HepG2 (cell line): ENCODE data around the gene GLB1L3. TPM values are rescaled to one million over a fixed set of nuclear protein-coding genes. Genes with fewer than 3 reads are reported as not detected.

Source experiments
- ATAC-seq: fragments of 200-7000 bp; cut with Tn5 transposase; 3 replicates; pipeline ENCODE4 v1.9.1; 2020; ENCODE audit warnings: mild to moderate bottlenecking, moderate library complexity
- BruUV-seq: library from RNA; stranded (reverse); fragments of 400-500 nt; replicated peaks from 2 replicates; lab custom pipeline; 2021; lab: Mats Ljungman, UMichigan
- CTCF ChIA-PET: fragments of 300-600 bp; formaldehyde crosslinking; extraction: SDS; loops from one replicate; lab custom pipeline; 2021; ENCODE audit warnings: low total read pairs, inconsistent platforms, low intra/inter-chr PET ratio; lab: Yijun Ruan, JAX
- POLR2A ChIA-PET: fragments of 350-600 bp; sonication (Branson Sonifier 250); formaldehyde crosslinking; loops from one replicate; lab custom pipeline; 2020; ENCODE audit warnings: antibody characterized with exemption, inconsistent platforms; lab: Yijun Ruan, JAX
- DNase-seq: peaks from one replicate; pipeline ENCODE4 v3.0.0-alpha.2; 2015; ENCODE audit warnings: low spot score
- FAIRE-seq: peaks from 3 replicates; lab custom pipeline; 2011; peaks lifted over from hg19 to GRCh38; lab: Jason Lieb, UNC
- H2AFZ ChIP-seq: one replicate; pipeline ENCODE4 v1.6.1; 2011; ENCODE audit warnings: low read length, inconsistent platforms
- H3K27ac ChIP-seq: fragments of 300-600 bp; 3 replicates; pipeline ENCODE4 v1.8.0; 2011; ENCODE audit warnings: mixed run types, mild to moderate bottlenecking, mixed read lengths, low read length, inconsistent platforms; ENCODE audit not compliant: insufficient read depth; ENCODE audit errors: extremely low read length
- H3K27me3 ChIP-seq, 2 experiments: fragments of 200-600 bp in 1 of 2; 2 replicates in 1 of 2; 3 replicates in 1 of 2; pipeline versions ENCODE4 v1.6.0 to v1.8.0; 2011; ENCODE audit warnings: low read length in 2 of 2, mild to moderate bottlenecking in 2 of 2, moderate library complexity in 2 of 2, inconsistent platforms in 1 of 2; ENCODE audit not compliant: insufficient read depth in 2 of 2, control insufficient read depth in 1 of 2
- H3K36me3 ChIP-seq, 2 experiments: fragments of 200-600 bp in 1 of 2; replicated peaks in 1 of 2; 2 replicates in 1 of 2; 3 replicates in 1 of 2; pipeline versions ENCODE4 v1.5.1 to v1.8.0; 2011; ENCODE audit warnings: low read length in 2 of 2, inconsistent platforms in 1 of 2; ENCODE audit not compliant: insufficient read depth in 2 of 2, control insufficient read depth in 1 of 2
- H3K4me1 ChIP-seq: 2 replicates; pipeline ENCODE4 v1.5.1; 2012; ENCODE audit warnings: low read length, inconsistent platforms; ENCODE audit not compliant: insufficient read depth
- H3K4me2 ChIP-seq: 2 replicates; pipeline ENCODE4 v1.6.0; 2011; ENCODE audit warnings: low read depth, low read length, inconsistent platforms
- H3K4me3 ChIP-seq, 3 experiments: fragments of 200-600 bp in 1 of 3; sonication (generic), shearing (Covaris generic) in 1 of 3; replicated peaks in 1 of 3; 2 replicates each; pipeline ENCODE4 v1.5.1; 2011 to 2016; ENCODE audit warnings: low read length in 3 of 3, inconsistent platforms in 2 of 3, low read depth in 2 of 3, mild to moderate bottlenecking in 2 of 3, control low read depth in 1 of 3, mixed read lengths in 1 of 3; ENCODE audit not compliant: insufficient read depth in 1 of 3
- H3K79me2 ChIP-seq: one replicate; pipeline ENCODE4 v1.6.1; 2011; ENCODE audit warnings: low read length, inconsistent platforms; ENCODE audit not compliant: insufficient read depth
- H3K9ac ChIP-seq: 2 replicates; pipeline ENCODE4 v1.6.0; 2011; ENCODE audit warnings: mild to moderate bottlenecking, low read depth, low read length, inconsistent platforms; ENCODE audit not compliant: insufficient read depth
- H3K9me3 ChIP-seq: 2 replicates; pipeline ENCODE4 v1.5.1; 2012; ENCODE audit warnings: mild to moderate bottlenecking, low read length
- H4K20me1 ChIP-seq: 2 replicates; pipeline ENCODE4 v1.6.0; 2011; ENCODE audit warnings: inconsistent platforms, mild to moderate bottlenecking, low read length, moderate library complexity; ENCODE audit not compliant: insufficient read depth
- AFF4 ChIP-seq: sonication (generic); formaldehyde crosslinking; IDR thresholded peaks from 2 replicates; pipeline ENCODE4 v1.4.0; 2020; ENCODE audit warnings: missing genetic modification reagents
- AKAP8 ChIP-seq: sonication (generic); formaldehyde crosslinking; IDR thresholded peaks from 2 replicates; pipeline ENCODE4 v1.5.1; 2020; ENCODE audit warnings: mild to moderate bottlenecking, missing genetic modification reagents
- CREB1 ChIP-seq, 2 experiments: fragments of 450-650 bp in 1 of 2; IDR thresholded peaks; 2 replicates each; pipeline ENCODE4 v1.6.1; 2016 to 2017; ENCODE audit warnings: control low read depth in 1 of 2, mild to moderate bottlenecking in 1 of 2, missing compliant biosample characterization in 1 of 2, missing genetic modification characterization in 1 of 2
- FOXA3 ChIP-seq: IDR thresholded peaks from 2 replicates; pipeline ENCODE4 v1.6.1; 2016; ENCODE audit warnings: missing genetic modification reagents, missing compliant biosample characterization
- GATAD2A ChIP-seq: IDR thresholded peaks from 2 replicates; pipeline ENCODE4 v1.6.1; 2016
- TEAD2 ChIP-seq: sonication (generic); formaldehyde crosslinking; IDR thresholded peaks from 2 replicates; pipeline ENCODE4 v1.9.0; 2021; ENCODE audit warnings: missing genetic modification reagents
- U2AF2 ChIP-seq: fragments of 200-400 bp; formaldehyde crosslinking; IDR thresholded peaks from 2 replicates; pipeline ENCODE4 v1.6.1; 2017; ENCODE audit warnings: low read depth, mild to moderate bottlenecking, low read length
- ZBTB10 ChIP-seq: sonication (generic); formaldehyde crosslinking; IDR thresholded peaks from 2 replicates; pipeline ENCODE4 v1.4.0; 2020; ENCODE audit warnings: missing genetic modification reagents, borderline replicate concordance
- ZNF337 ChIP-seq: sonication (generic); formaldehyde crosslinking; IDR thresholded peaks from 2 replicates; pipeline ENCODE4 v1.5.1; 2020; ENCODE audit warnings: missing genetic modification reagents, low read depth, mild to moderate bottlenecking, borderline replicate concordance
- ZNF503 ChIP-seq: sonication (generic); formaldehyde crosslinking; IDR thresholded peaks from 2 replicates; pipeline ENCODE4 v1.4.0; 2020; ENCODE audit warnings: missing genetic modification reagents
- ZNF720 ChIP-seq: sonication (generic); formaldehyde crosslinking; IDR thresholded peaks from 2 replicates; pipeline ENCODE4 v1.4.0; 2020; ENCODE audit warnings: missing genetic modification reagents
- WGBS: methylation state at CpG from one replicate; pipeline ENCODE4 v1.1.6; 2017; ENCODE audit warnings: low lambda C conversion rate; 5-methylcytosine and 5-hydroxymethylcytosine counted together
- in situ Hi-C: cut with HindIII; loops from 2 replicates; pipeline ENCODE4 v1.10.0; 2017; ENCODE audit warnings: low pct_unique_long_range_greater_than_20kb; ENCODE audit not compliant: extremely low pct_ligation_motif_present
- intact Hi-C: fragments of 100-400 bp; cut with micrococcal nuclease; formaldehyde crosslinking; loops from one replicate; pipeline ENCODE4 v1.10.0; 2022; ENCODE audit not compliant: unreplicated experiment
- polyA plus RNA-seq, 8 experiments: library from polyadenylated mRNA; depleted of rRNA in 3 of 8; stranded (reverse) in 7 of 8; unstranded in 1 of 8; fragments of >200 nt; fragmentation: Illumina TruSeq in 4 of 8; extraction: Trizol in 4 of 8; gene quantifications; 2 replicates each; pipeline versions ENCODE4 v1.2.1 to v1.2.3, GENCODE V29; 2011 to 2016; ENCODE audit warnings: low read depth in 4 of 8, missing spikeins in 1 of 8, mixed read lengths in 1 of 8; ENCODE audit not compliant: insufficient read depth in 1 of 8
- total RNA-seq, 5 experiments: library from RNA; depleted of rRNA; stranded (reverse); fragments of >200 nt; fragmentation: Illumina TruSeq; extraction: Trizol; gene quantifications; 2 replicates each; pipeline ENCODE4 v1.2.3, GENCODE V29; 2016; ENCODE audit warnings: low read depth in 1 of 5
- TF ChIP-seq, protein P1 (sequence below): sonication (generic); formaldehyde crosslinking; IDR thresholded peaks from 2 replicates; pipeline ENCODE4 v1.4.0; 2020; ENCODE audit warnings: low read depth, mild to moderate bottlenecking, missing genetic modification reagents
- TF ChIP-seq, protein P2 (sequence below): sonication (generic); formaldehyde crosslinking; IDR thresholded peaks from 2 replicates; pipeline ENCODE4 v1.5.1; 2020; ENCODE audit warnings: missing genetic modification reagents, mild to moderate bottlenecking, borderline replicate concordance

The GLB1L3 gene
- total and polyA plus RNA-seq, 2 of the 13 experiments (the other 11 are each of a cell fraction or from before 2014, with no cell fraction given): not detected

DNA sequence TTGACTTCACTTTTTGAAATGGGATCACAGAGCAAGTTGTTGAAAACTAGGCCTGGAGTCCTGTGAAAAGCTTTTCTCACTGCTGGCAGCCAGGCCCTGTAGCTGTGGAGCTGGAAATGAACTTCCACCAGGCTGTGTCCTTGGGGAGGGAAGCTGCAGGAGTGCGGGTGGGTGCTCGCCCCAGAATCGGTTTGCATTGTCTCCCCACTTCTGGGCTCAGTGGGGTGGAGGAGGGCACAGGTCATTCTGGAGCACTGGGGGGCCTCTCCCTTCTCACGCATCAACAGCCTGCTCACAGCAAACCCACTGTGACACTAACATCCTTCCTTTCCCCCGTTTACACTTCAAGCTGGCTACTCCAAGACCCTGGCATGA, 70.8 kb downstream of the GLB1L3 start:
- intact Hi-C loops (no loop called here), in situ Hi-C loops (no loop called here)
- POLR2A ChIA-PET: no interaction called here
- TF ChIP-seq ZBTB10 (CRISPR knock-in tag): no peak
- no peak for TF ChIP-seq AFF4 (CRISPR knock-in tag)
- TF ChIP-seq CREB1 (IDR thresholded peaks at IDR 0.05): no peak
- no peak for TF ChIP-seq CREB1 (CRISPR knock-in tag; IDR thresholded peaks at IDR 0.05)
- TF ChIP-seq, protein P1, sequence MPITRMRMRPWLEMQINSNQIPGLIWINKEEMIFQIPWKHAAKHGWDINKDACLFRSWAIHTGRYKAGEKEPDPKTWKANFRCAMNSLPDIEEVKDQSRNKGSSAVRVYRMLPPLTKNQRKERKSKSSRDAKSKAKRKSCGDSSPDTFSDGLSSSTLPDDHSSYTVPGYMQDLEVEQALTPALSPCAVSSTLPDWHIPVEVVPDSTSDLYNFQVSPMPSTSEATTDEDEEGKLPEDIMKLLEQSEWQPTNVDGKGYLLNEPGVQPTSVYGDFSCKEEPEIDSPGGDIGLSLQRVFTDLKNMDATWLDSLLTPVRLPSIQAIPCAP (CRISPR knock-in tag): no peak
- TF ChIP-seq AKAP8: no peak
- no peak for TF ChIP-seq ZNF503 (CRISPR knock-in tag)
- TF ChIP-seq TEAD2 (CRISPR knock-in tag): no peak
- no peak for TF ChIP-seq ZNF720
- TF ChIP-seq, protein P2, sequence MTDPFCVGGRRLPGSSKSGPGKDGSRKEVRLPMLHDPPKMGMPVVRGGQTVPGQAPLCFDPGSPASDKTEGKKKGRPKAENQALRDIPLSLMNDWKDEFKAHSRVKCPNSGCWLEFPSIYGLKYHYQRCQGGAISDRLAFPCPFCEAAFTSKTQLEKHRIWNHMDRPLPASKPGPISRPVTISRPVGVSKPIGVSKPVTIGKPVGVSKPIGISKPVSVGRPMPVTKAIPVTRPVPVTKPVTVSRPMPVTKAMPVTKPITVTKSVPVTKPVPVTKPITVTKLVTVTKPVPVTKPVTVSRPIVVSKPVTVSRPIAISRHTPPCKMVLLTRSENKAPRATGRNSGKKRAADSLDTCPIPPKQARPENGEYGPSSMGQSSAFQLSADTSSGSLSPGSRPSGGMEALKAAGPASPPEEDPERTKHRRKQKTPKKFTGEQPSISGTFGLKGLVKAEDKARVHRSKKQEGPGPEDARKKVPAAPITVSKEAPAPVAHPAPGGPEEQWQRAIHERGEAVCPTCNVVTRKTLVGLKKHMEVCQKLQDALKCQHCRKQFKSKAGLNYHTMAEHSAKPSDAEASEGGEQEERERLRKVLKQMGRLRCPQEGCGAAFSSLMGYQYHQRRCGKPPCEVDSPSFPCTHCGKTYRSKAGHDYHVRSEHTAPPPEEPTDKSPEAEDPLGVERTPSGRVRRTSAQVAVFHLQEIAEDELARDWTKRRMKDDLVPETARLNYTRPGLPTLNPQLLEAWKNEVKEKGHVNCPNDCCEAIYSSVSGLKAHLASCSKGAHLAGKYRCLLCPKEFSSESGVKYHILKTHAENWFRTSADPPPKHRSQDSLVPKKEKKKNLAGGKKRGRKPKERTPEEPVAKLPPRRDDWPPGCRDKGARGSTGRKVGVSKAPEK (CRISPR knock-in tag): no peak
- TF ChIP-seq ZNF337 (CRISPR knock-in tag): no peak
- no peak for TF ChIP-seq FOXA3 (CRISPR knock-in tag)
- TF ChIP-seq U2AF2: no peak
- no peak for TF ChIP-seq GATAD2A

More for the DNA sequence above, 70.8 kb downstream of the GLB1L3 start:
- WGBS: 0% methylated on average over 2 of the region's 5 CpGs
- Histone ChIP-seq H3K27me3 (peaks cover 2 to 51% of the 10 kb centered on the region in 2 experiments; a peak in 4 of 5 replicates), H3K79me2 (no peaks in the 10 kb centered on the region), H3K9ac (no peak overlapping the region), H3K27ac (no peak overlapping the region), H3K4me2 (no peak overlapping the region), H3K4me1 (no peaks in the 10 kb centered on the region), H3K9me3 (no peaks in the 10 kb centered on the region), H4K20me1 (no peaks in the 10 kb centered on the region), H3K4me3 (no peak overlapping the region), H3K36me3 (no peaks in the 10 kb centered on the region), H2AFZ (no peak overlapping the region)
- DNase-seq (no peak), ATAC-seq (no peak), FAIRE-seq (no peak)
- no TSS peak for BruUV-seq
- CTCF ChIA-PET: no interaction called here
